WTC11 (cell line): Measurements from ENCODE around the gene BBS9. TPM values are rescaled to one million over a fixed set of nuclear protein-coding genes. Genes with fewer than 3 reads are reported as not detected.

ENCODE experiments used
- ATAC-seq: fragments of 200-7000 bp; cut with Tn5 transposase; 2 replicates; pipeline ENCODE4 v1.10.0; 2021; ENCODE audit warnings: mild to moderate bottlenecking, moderate library complexity
- CTCF ChIA-PET: fragments of 300-600 bp; sonication (Branson Sonifier 250); formaldehyde crosslinking; loops from one replicate; lab custom pipeline; 2021; ENCODE audit warnings: antibody characterized with exemption; lab: Charles Lee
- POLR2A ChIA-PET: fragments of 350-600 bp; sonication (Branson Sonifier 250); formaldehyde crosslinking; loops from one replicate; lab custom pipeline; 2021; ENCODE audit warnings: antibody characterized with exemption; lab: Charles Lee
- DNase-seq: peaks from one replicate; pipeline ENCODE4 v3.0.0; 2021; ENCODE audit warnings: low spot score
- H3K27ac Mint-ChIP-seq: 2 replicates; pipeline ENCODE4 v1.8.0; 2021; ENCODE audit warnings: mixed read lengths
- H3K27me3 Mint-ChIP-seq: 2 replicates; pipeline ENCODE4 v1.8.0; 2021; ENCODE audit warnings: low read depth, mild to moderate bottlenecking, moderate library complexity, mixed read lengths
- H3K36me3 Mint-ChIP-seq: 2 replicates; pipeline ENCODE4 v1.8.0; 2021; ENCODE audit warnings: mixed read lengths
- H3K4me1 Mint-ChIP-seq: 2 replicates; pipeline ENCODE4 v1.8.0; 2022; ENCODE audit warnings: mixed read lengths
- H3K4me3 Mint-ChIP-seq: 2 replicates; pipeline ENCODE4 v1.8.0; 2021; ENCODE audit warnings: mild to moderate bottlenecking, moderate library complexity, mixed read lengths
- H3K9me3 Mint-ChIP-seq: 2 replicates; pipeline ENCODE4 v1.8.0; 2021; ENCODE audit warnings: mixed read lengths
- ATF1 ChIP-seq: sonication (generic); formaldehyde crosslinking; IDR thresholded peaks from 2 replicates; pipeline ENCODE4 v1.8.1; 2023; ENCODE audit warnings: mild to moderate bottlenecking, moderate library complexity, missing genetic modification reagents
- ATF2 ChIP-seq: sonication (generic); formaldehyde crosslinking; IDR thresholded peaks from 2 replicates; pipeline ENCODE4 v1.8.1; 2022; ENCODE audit warnings: low read depth, missing genetic modification reagents, borderline replicate concordance
- CDX4 ChIP-seq: fragments of 250-450 bp; sonication (Bioruptor Pico); IDR thresholded peaks from 2 replicates; pipeline ENCODE4 v1.9.0; 2021; ENCODE audit warnings: moderate library complexity, mild to moderate bottlenecking, inconsistent platforms, borderline replicate concordance
- CTCF ChIP-seq: fragments of 200-600 bp; IDR thresholded peaks from 2 replicates; pipeline ENCODE4 v1.8.0; 2022; ENCODE audit warnings: antibody characterized with exemption
- E2F4 ChIP-seq: sonication (generic); formaldehyde crosslinking; IDR thresholded peaks from 2 replicates; pipeline ENCODE4 v1.8.1; 2022; ENCODE audit warnings: low read depth, mild to moderate bottlenecking, moderate library complexity, missing genetic modification reagents, borderline replicate concordance
- ESRRA ChIP-seq: sonication (generic); formaldehyde crosslinking; IDR thresholded peaks from 2 replicates; pipeline ENCODE4 v1.8.1; 2022; ENCODE audit warnings: mild to moderate bottlenecking, missing genetic modification reagents, borderline replicate concordance
- ETV6 ChIP-seq: sonication (generic); formaldehyde crosslinking; IDR thresholded peaks from 2 replicates; pipeline ENCODE4 v1.8.1; 2022; ENCODE audit warnings: mild to moderate bottlenecking, missing genetic modification reagents
- FOXK1 ChIP-seq: sonication (generic); formaldehyde crosslinking; IDR thresholded peaks from 2 replicates; pipeline ENCODE4 v1.8.0; 2022; ENCODE audit warnings: mild to moderate bottlenecking, moderate library complexity, missing genetic modification reagents
- GRHL2 ChIP-seq: fragments of 250-450 bp; sonication (Bioruptor Pico); IDR thresholded peaks from 2 replicates; pipeline ENCODE4 v1.8.0; 2022; ENCODE audit warnings: mild to moderate bottlenecking, moderate library complexity; ENCODE audit not compliant: insufficient replicate concordance, severe bottlenecking
- HMGA2 ChIP-seq: fragments of 250-450 bp; sonication (Bioruptor Pico); IDR thresholded peaks from 2 replicates; pipeline ENCODE4 v1.4.0; 2021; ENCODE audit warnings: mild to moderate bottlenecking, moderate library complexity
- MYBL2 ChIP-seq: sonication (generic); formaldehyde crosslinking; IDR thresholded peaks from 2 replicates; pipeline ENCODE4 v1.8.1; 2023; ENCODE audit warnings: mild to moderate bottlenecking, moderate library complexity, missing genetic modification reagents
- PRRX2 ChIP-seq: fragments of 250-450 bp; sonication (Bioruptor Pico); IDR thresholded peaks from 2 replicates; pipeline ENCODE4 v1.8.0; 2021; ENCODE audit warnings: mild to moderate bottlenecking
- RELA ChIP-seq: sonication (generic); formaldehyde crosslinking; IDR thresholded peaks from 2 replicates; pipeline ENCODE4 v1.8.1; 2022; ENCODE audit warnings: missing genetic modification reagents, mild to moderate bottlenecking, borderline replicate concordance
- SMAD3 ChIP-seq: sonication (generic); formaldehyde crosslinking; IDR thresholded peaks from 2 replicates; pipeline ENCODE4 v1.8.0; 2022; ENCODE audit warnings: missing genetic modification reagents, mild to moderate bottlenecking, borderline replicate concordance
- SMAD4 ChIP-seq: sonication (generic); formaldehyde crosslinking; IDR thresholded peaks from 2 replicates; pipeline ENCODE4 v1.8.0; 2022; ENCODE audit warnings: mild to moderate bottlenecking, missing genetic modification reagents
- ZBTB43 ChIP-seq: sonication (generic); formaldehyde crosslinking; IDR thresholded peaks from 2 replicates; pipeline ENCODE4 v1.8.1; 2023; ENCODE audit warnings: mild to moderate bottlenecking, missing genetic modification reagents
- ZNF219 ChIP-seq: sonication (generic); formaldehyde crosslinking; IDR thresholded peaks from 2 replicates; pipeline ENCODE4 v1.8.0; 2023; ENCODE audit warnings: missing genetic modification reagents, mild to moderate bottlenecking, borderline replicate concordance
- ZNF281 ChIP-seq: sonication (generic); formaldehyde crosslinking; IDR thresholded peaks from 2 replicates; pipeline ENCODE4 v1.8.0; 2023; ENCODE audit warnings: mild to moderate bottlenecking, missing genetic modification reagents
- ZNF423 ChIP-seq: fragments of 250-450 bp; sonication (Bioruptor Pico); IDR thresholded peaks from 2 replicates; pipeline ENCODE4 v2.1.2; 2022; ENCODE audit warnings: mild to moderate bottlenecking, moderate library complexity
- ZNF671 ChIP-seq: fragments of 250-450 bp; sonication (Bioruptor Pico); IDR thresholded peaks from 2 replicates; pipeline ENCODE4 v1.8.0; 2021; ENCODE audit warnings: mild to moderate bottlenecking
- total RNA-seq: library from RNA; stranded (reverse); gene quantifications from 3 replicates; pipeline ENCODE4 v1.2.3, GENCODE V29; 2021

BBS9 gene
- total RNA-seq, 1 experiment from 2014 or later, result 56.6 TPM

GRCh38 chr7:33654676-33655075 is 525.3 kb downstream of the BBS9 start:
- peaks cover 5% of the 10 kb centered on the region; the same call in 1 of the 2 replicates for H3K36me3 Mint-ChIP-seq
- CTCF ChIA-PET, result no interaction called here
- H3K27me3 Mint-ChIP-seq, result no peaks in the 10 kb centered on the region
- no peak for TF ChIP-seq ZNF423
- no peak for TF ChIP-seq ETV6 (CRISPR knock-in tag)
- no peak for TF ChIP-seq ZNF671 (CRISPR knock-in tag)
- no peak for TF ChIP-seq CTCF
- TF ChIP-seq ATF1 (CRISPR knock-in tag), result no peak
- TF ChIP-seq ATF2 (CRISPR knock-in tag), result no peak
- TF ChIP-seq RELA (CRISPR knock-in tag), result no peak
- TF ChIP-seq SMAD4 (CRISPR knock-in tag), result no peak
- TF ChIP-seq GRHL2, result no peak
- no peak for TF ChIP-seq E2F4
- TF ChIP-seq PRRX2, result no peak
- no peak for TF ChIP-seq HMGA2 (CRISPR knock-in tag)
- TF ChIP-seq CDX4 (CRISPR knock-in tag), result no peak
- no peak for TF ChIP-seq ZBTB43 (CRISPR knock-in tag)
- no peak for TF ChIP-seq ZNF219 (CRISPR knock-in tag)
- TF ChIP-seq ZNF281 (CRISPR knock-in tag), result no peak
- no peak for TF ChIP-seq FOXK1 (CRISPR knock-in tag)
- no peak for TF ChIP-seq SMAD3
- TF ChIP-seq ESRRA (CRISPR knock-in tag), result no peak
- no peak for TF ChIP-seq MYBL2 (CRISPR knock-in tag)
- no peaks in the 10 kb centered on the region for H3K9me3 Mint-ChIP-seq
- ATAC-seq (no peak), DNase-seq (no peak)
- peaks cover 13% of the 10 kb centered on the region for H3K4me1 Mint-ChIP-seq
- POLR2A ChIA-PET, result no interaction called here
- H3K27ac Mint-ChIP-seq, result no peak overlapping the region
- H3K4me3 Mint-ChIP-seq, result no peak overlapping the region

Other genes starting within 250 kb of the BBS9 start
- gene KBTBD2, start 237.8 kb upstream of the BBS9 start, total RNA-seq, result 26.8 to 29.7 TPM (median 28.2 TPM) in 3 replicates
- 11.0 to 18.0 TPM (median 12.7 TPM) in 3 replicates for gene FKBP9, start 172.1 kb upstream of the BBS9 start, total RNA-seq
- 15.0 to 18.6 TPM (median 15.9 TPM) in 3 replicates for gene NT5C3A, start 66.8 kb upstream of the BBS9 start, total RNA-seq
- gene RP9, start 20.2 kb upstream of the BBS9 start, total RNA-seq, result 10.7 to 10.9 TPM (median 10.8 TPM) in 3 replicates